ENCODE measurements around the gene DRAP1.

- TF ChIP-seq EZH2phosphoT487 (IDR thresholded peaks at IDR 0.05; ENCODE audit: unreplicated experiment): no peak
- no peak for TF ChIP-seq CREB1 (CRISPR knock-in tag; IDR thresholded peaks at IDR 0.05; ENCODE audit: low read depth)
- no peak for TF ChIP-seq REST (IDR thresholded peaks at IDR 0.05; ENCODE audit: unreplicated experiment)
- TF ChIP-seq EZH2 (IDR thresholded peaks at IDR 0.05; ENCODE audit: low read depth, unreplicated experiment): no peak
- peak; percentile 46 to 68 for TF ChIP-seq CTCF (conservative IDR thresholded peaks at IDR 0.05; ENCODE audit: low read depth in 2 of 2)
- no peak for TF ChIP-seq POLR2AphosphoS5 (IDR thresholded peaks at IDR 0.05; ENCODE audit: low read depth)
- no peak for TF ChIP-seq ZNF114 (CRISPR knock-in tag; IDR thresholded peaks at IDR 0.05)
These were observed 7.3 kb upstream of the DRAP1 start for GRCh38 chr11:65911682-65912568.
